ENCODE data around the gene HIP1.
A peak's percentile ranks its signal among the peaks of the same experiment; 100 is the strongest.

GRCh38 chr7:75771224-75771623 lies 32.5 kb upstream of the HIP1 start:
- TF ChIP-seq BRF1 (IDR thresholded peaks at IDR 0.05; ENCODE audit: borderline replicate concordance, extremely low read depth, insufficient read length): no peak
- TF ChIP-seq SETDB1 (IDR thresholded peaks at IDR 0.05; ENCODE audit: low read length): no peak
- no peak for TF ChIP-seq PHB2 (IDR thresholded peaks at IDR 0.05; ENCODE audit: low read depth)
- TF ChIP-seq, protein P1, sequence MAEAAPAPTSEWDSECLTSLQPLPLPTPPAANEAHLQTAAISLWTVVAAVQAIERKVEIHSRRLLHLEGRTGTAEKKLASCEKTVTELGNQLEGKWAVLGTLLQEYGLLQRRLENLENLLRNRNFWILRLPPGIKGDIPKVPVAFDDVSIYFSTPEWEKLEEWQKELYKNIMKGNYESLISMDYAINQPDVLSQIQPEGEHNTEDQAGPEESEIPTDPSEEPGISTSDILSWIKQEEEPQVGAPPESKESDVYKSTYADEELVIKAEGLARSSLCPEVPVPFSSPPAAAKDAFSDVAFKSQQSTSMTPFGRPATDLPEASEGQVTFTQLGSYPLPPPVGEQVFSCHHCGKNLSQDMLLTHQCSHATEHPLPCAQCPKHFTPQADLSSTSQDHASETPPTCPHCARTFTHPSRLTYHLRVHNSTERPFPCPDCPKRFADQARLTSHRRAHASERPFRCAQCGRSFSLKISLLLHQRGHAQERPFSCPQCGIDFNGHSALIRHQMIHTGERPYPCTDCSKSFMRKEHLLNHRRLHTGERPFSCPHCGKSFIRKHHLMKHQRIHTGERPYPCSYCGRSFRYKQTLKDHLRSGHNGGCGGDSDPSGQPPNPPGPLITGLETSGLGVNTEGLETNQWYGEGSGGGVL (CRISPR knock-in tag; IDR thresholded peaks at IDR 0.05): no peak
- TF ChIP-seq CTCF (IDR thresholded peaks at IDR 0.05 in 2 of 3, conservative IDR thresholded peaks at IDR 0.05 in 1 of 3; ENCODE audit: insufficient read depth in 2 of 3, low read depth in 1 of 3, low read length in 3 of 3): no peak
- TF ChIP-seq TFAM (CRISPR knock-in tag; conservative IDR thresholded peaks at IDR 0.05): no peak
- TF ChIP-seq POLR2A (conservative IDR thresholded peaks at IDR 0.05): no peak
- no peak for TF ChIP-seq TAF15 (IDR thresholded peaks at IDR 0.05; ENCODE audit: low read depth, low read length)
- no peak for TF ChIP-seq POLR2AphosphoS5 (IDR thresholded peaks at IDR 0.05; ENCODE audit: control insufficient read depth, insufficient read depth, low read depth, low read length)
- TF ChIP-seq ETV6 (IDR thresholded peaks at IDR 0.05; ENCODE audit: borderline replicate concordance in 1 of 2, low read depth in 2 of 2, low read length in 1 of 2): no peak
- TF ChIP-seq ETV6 (CRISPR knock-in tag; IDR thresholded peaks at IDR 0.05; ENCODE audit: borderline replicate concordance): no peak
- TF ChIP-seq ARNT (IDR thresholded peaks at IDR 0.05): no peak
- peak; percentile 32; the same call in 1 of the 2 replicates for TF ChIP-seq CEBPB (tag; IDR thresholded peaks at IDR 0.05)
- TF ChIP-seq ZBTB8A (IDR thresholded peaks at IDR 0.05; ENCODE audit: partially characterized antibody): no peak
- TF ChIP-seq ZEB2 (IDR thresholded peaks at IDR 0.05): no peak
